HEK293T (cell line): ENCODE data around the gene LTB4R2.

Source experiments
- CTCF ChIA-PET: fragments of 350-600 bp; formaldehyde crosslinking; extraction: SDS; loops from one replicate; lab custom pipeline; 2021; ENCODE audit warnings: antibody characterized with exemption, inconsistent platforms; lab: Yijun Ruan, JAX
- POLR2A ChIA-PET: fragments of 350-600 bp; formaldehyde crosslinking; extraction: SDS; loops from one replicate; lab custom pipeline; 2020; ENCODE audit warnings: antibody characterized with exemption, inconsistent platforms; lab: Yijun Ruan, JAX
- DNase-seq: peaks from one replicate; pipeline ENCODE4 v3.0.0; 2012; ENCODE audit warnings: mixed read lengths; ENCODE audit errors: extremely low spot score
- ARNT ChIP-seq: fragments of 450-650 bp; IDR thresholded peaks from 2 replicates; pipeline ENCODE4 v1.6.1; 2017; ENCODE audit warnings: mild to moderate bottlenecking
- BHLHE40 ChIP-seq: fragments of 450-650 bp; IDR thresholded peaks from 2 replicates; pipeline ENCODE4 v1.6.1; 2016; ENCODE audit warnings: mild to moderate bottlenecking, moderate library complexity, borderline replicate concordance
- CTBP1 ChIP-seq: fragments of 450-650 bp; IDR thresholded peaks from 2 replicates; pipeline ENCODE4 v1.6.1; 2016; ENCODE audit warnings: borderline replicate concordance
- ELF4 ChIP-seq: fragments of 450-650 bp; IDR thresholded peaks from 2 replicates; pipeline ENCODE4 v1.6.1; 2017; ENCODE audit warnings: antibody characterized with exemption
- FOXA1 ChIP-seq: fragments of 450-650 bp; IDR thresholded peaks from 2 replicates; pipeline ENCODE4 v1.6.1; 2016; ENCODE audit warnings: mild to moderate bottlenecking
- FOXK2 ChIP-seq: fragments of 450-650 bp; IDR thresholded peaks from 2 replicates; pipeline ENCODE4 v1.6.1; 2016; ENCODE audit warnings: mild to moderate bottlenecking
- HDGF ChIP-seq: fragments of 450-650 bp; IDR thresholded peaks from 2 replicates; pipeline ENCODE4 v1.6.1; 2017; ENCODE audit warnings: antibody characterized with exemption, borderline replicate concordance
- L3MBTL2 ChIP-seq: fragments of 450-650 bp; conservative IDR thresholded peaks from 2 replicates; pipeline ENCODE4 v1.6.1; 2016; ENCODE audit warnings: mild to moderate bottlenecking
- LEF1 ChIP-seq: fragments of 450-650 bp; IDR thresholded peaks from 2 replicates; pipeline ENCODE4 v1.6.1; 2017; ENCODE audit warnings: mild to moderate bottlenecking, borderline replicate concordance
- NFRKB ChIP-seq: fragments of 450-650 bp; IDR thresholded peaks from 2 replicates; pipeline ENCODE4 v1.6.1; 2016; ENCODE audit warnings: mild to moderate bottlenecking, moderate library complexity
- PKNOX1 ChIP-seq: fragments of 450-650 bp; IDR thresholded peaks from 2 replicates; pipeline ENCODE4 v1.6.1; 2016
- SP1 ChIP-seq: fragments of 450-650 bp; IDR thresholded peaks from 2 replicates; pipeline ENCODE4 v1.6.1; 2017
- SUZ12 ChIP-seq: fragments of 450-650 bp; IDR thresholded peaks from 2 replicates; pipeline ENCODE4 v1.6.1; 2016; ENCODE audit warnings: mild to moderate bottlenecking
- TARDBP ChIP-seq: fragments of 450-650 bp; IDR thresholded peaks from 2 replicates; pipeline ENCODE4 v1.6.1; 2016
- ZNF384 ChIP-seq: fragments of 450-650 bp; IDR thresholded peaks from 2 replicates; pipeline ENCODE4 v1.6.1; 2016

The LTB4R2 gene

GRCh38 chr14:24360281-24360680, 50.3 kb downstream of the LTB4R2 start:
- CTCF ChIA-PET, result no interaction called here

GRCh38 chr14:24361326-24361725, 51.4 kb downstream of the LTB4R2 start:
- CTCF ChIA-PET, result interaction anchor here (1.8 to 2.0 kb wide), 3 partner anchors 28 to 75 kb away, joined by 7 to 16 read pairs (median 8); no protein-coding TSS in a partner anchor
- POLR2A ChIA-PET, result interaction anchor here (0.7 to 2.9 kb wide), 3 partner anchors 69 to 80 kb away, joined by 5 to 16 read pairs (median 11); partner anchors contain the start of genes CBLN3 and KHNYN
- no peak for DNase-seq
- no peak for TF ChIP-seq TARDBP
- TF ChIP-seq ELF4, result no peak
- no peak for TF ChIP-seq FOXK2
- no peak for TF ChIP-seq L3MBTL2
- TF ChIP-seq LEF1, result no peak
- TF ChIP-seq ARNT, result no peak
- TF ChIP-seq PKNOX1, result no peak
- no peak for TF ChIP-seq HDGF
- no peak for TF ChIP-seq NFRKB
- no peak for TF ChIP-seq FOXA1

More at GRCh38 chr14:24360281-24360680, 50.3 kb downstream of the LTB4R2 start:
- TF ChIP-seq ZNF384, result no peak
- TF ChIP-seq NFRKB, result no peak
- TF ChIP-seq FOXK2, result no peak
- TF ChIP-seq CTBP1, result no peak
- no peak for TF ChIP-seq ARNT
- TF ChIP-seq TARDBP, result no peak
- no peak for TF ChIP-seq FOXA1
- TF ChIP-seq SP1, result no peak
- no peak for TF ChIP-seq HDGF
- TF ChIP-seq BHLHE40, result no peak
- no peak for TF ChIP-seq L3MBTL2
- TF ChIP-seq SUZ12, result no peak
- no peak for DNase-seq
- POLR2A ChIA-PET, result interaction anchor here (2.9 kb wide), 1 partner anchor 70 kb away, joined by 16 read pairs; the partner anchor contains the start of genes CBLN3 and KHNYN
